IgD-negative memory B cell (primary cell): ENCODE results near the gene CLEC2L. TPM values are rescaled to one million over a fixed set of nuclear protein-coding genes. Genes with fewer than 3 reads are reported as not detected.

Experiments used
- H3K27ac Mint-ChIP-seq, 3 donors: one replicate each; pipeline ENCODE4 v1.8.0; 2020 to 2022; ENCODE audit warnings: mild to moderate bottlenecking in 3 of 3, mixed read lengths in 3 of 3, moderate library complexity in 1 of 3
- H3K27me3 Mint-ChIP-seq: one replicate; pipeline ENCODE4 v1.8.0; 2021; ENCODE audit warnings: mixed read lengths
- H3K36me3 Mint-ChIP-seq: one replicate; pipeline ENCODE4 v1.8.0; 2020; ENCODE audit warnings: mild to moderate bottlenecking, mixed read lengths
- H3K4me1 Mint-ChIP-seq, 3 donors: one replicate each; pipeline ENCODE4 v1.8.0; 2020 to 2022; ENCODE audit warnings: mixed read lengths in 3 of 3, mild to moderate bottlenecking in 1 of 3
- H3K4me3 Mint-ChIP-seq, 4 donors: one replicate each; pipeline ENCODE4 v1.8.0; 2020 to 2022; ENCODE audit warnings: mild to moderate bottlenecking in 4 of 4, mixed read lengths in 4 of 4, moderate library complexity in 3 of 4
- H3K9me3 Mint-ChIP-seq, 3 donors: one replicate each; pipeline ENCODE4 v1.8.0; 2020 to 2021; ENCODE audit warnings: mixed read lengths in 3 of 3, mild to moderate bottlenecking in 1 of 3
- polyA plus RNA-seq: library from polyadenylated mRNA; unstranded; fragments of 300-500 nt; fragmentation: Illumina TruSeq; gene quantifications from one replicate; pipeline ENCODE4 v1.2.3, GENCODE V29; 2021

Gene CLEC2L
- polyA plus RNA-seq, 1 donor from 2014 or later, result not detected

GRCh38 chr7:139570626-139571025, 47.1 kb downstream of the CLEC2L start:
- Mint-ChIP-seq H3K4me3 (peak overlapping the region in 1 of 4 donors; percentile 9), H3K36me3 (peaks cover 5% of the 10 kb centered on the region), H3K27ac (no peak overlapping the region), H3K9me3 (no peaks in the 10 kb centered on the region), H3K27me3 (no peaks in the 10 kb centered on the region), H3K4me1 (no peaks in the 10 kb centered on the region)

GRCh38 chr7:139571190-139571589, 47.7 kb downstream of the CLEC2L start:
- Mint-ChIP-seq H3K36me3 (peaks cover 5% of the 10 kb centered on the region), H3K27ac (no peak overlapping the region), H3K4me1 (no peaks in the 10 kb centered on the region), H3K27me3 (no peaks in the 10 kb centered on the region), H3K4me3 (no peak overlapping the region), H3K9me3 (no peaks in the 10 kb centered on the region)

GRCh38 chr7:139571651-139572050, 48.2 kb downstream of the CLEC2L start:
- H3K27ac Mint-ChIP-seq, result no peak overlapping the region
- H3K4me3 Mint-ChIP-seq, result no peak overlapping the region

GRCh38 chr7:139572071-139572470, 48.6 kb downstream of the CLEC2L start:
- Mint-ChIP-seq H3K9me3 (no peaks in the 10 kb centered on the region), H3K4me1 (no peaks in the 10 kb centered on the region), H3K27ac (no peak overlapping the region), H3K27me3 (no peaks in the 10 kb centered on the region), H3K36me3 (peaks cover 5% of the 10 kb centered on the region), H3K4me3 (no peak overlapping the region)

More at GRCh38 chr7:139571651-139572050, 48.2 kb downstream of the CLEC2L start:
- peaks cover 5% of the 10 kb centered on the region for H3K36me3 Mint-ChIP-seq
- no peaks in the 10 kb centered on the region for H3K4me1 Mint-ChIP-seq
- H3K27me3 Mint-ChIP-seq, result no peaks in the 10 kb centered on the region
- no peaks in the 10 kb centered on the region for H3K9me3 Mint-ChIP-seq

GRCh38 chr7:139572704-139573385, 49.4 kb downstream of the CLEC2L start:
- no peak overlapping the region for H3K27ac Mint-ChIP-seq

GRCh38 chr7:139573871-139574270, 50.4 kb downstream of the CLEC2L start:
- Mint-ChIP-seq H3K4me1 (no peaks in the 10 kb centered on the region), H3K27me3 (no peaks in the 10 kb centered on the region), H3K9me3 (no peaks in the 10 kb centered on the region), H3K27ac (no peak overlapping the region), H3K36me3 (peaks cover 5% of the 10 kb centered on the region), H3K4me3 (no peak overlapping the region)

More at GRCh38 chr7:139572704-139573385, 49.4 kb downstream of the CLEC2L start:
- Mint-ChIP-seq H3K4me3 (no peak overlapping the region), H3K4me1 (no peaks in the 10 kb centered on the region), H3K36me3 (peaks cover 5% of the 10 kb centered on the region), H3K9me3 (no peaks in the 10 kb centered on the region), H3K27me3 (no peaks in the 10 kb centered on the region)

- Mint-ChIP-seq H3K4me3 (no peak overlapping the region), H3K4me1 (no peaks in the 10 kb centered on the region), H3K36me3 (peaks cover 5% of the 10 kb centered on the region), H3K9me3 (no peaks in the 10 kb centered on the region), H3K27ac (peak overlapping the region in 1 of 3 donors; percentile 59), H3K27me3 (no peaks in the 10 kb centered on the region)
Measured at GRCh38 chr7:139574618-139575337, 51.3 kb downstream of the CLEC2L start.

- peaks cover 6% of the 10 kb centered on the region for H3K36me3 Mint-ChIP-seq
- no peak overlapping the region for H3K27ac Mint-ChIP-seq
- H3K4me3 Mint-ChIP-seq, result no peak overlapping the region
- no peaks in the 10 kb centered on the region for H3K4me1 Mint-ChIP-seq
- no peaks in the 10 kb centered on the region for H3K9me3 Mint-ChIP-seq
- no peaks in the 10 kb centered on the region for H3K27me3 Mint-ChIP-seq
Measured at GRCh38 chr7:139575338-139575680, 51.8 kb downstream of the CLEC2L start.

GRCh38 chr7:139576179-139576973, 52.9 kb downstream of the CLEC2L start:
- H3K9me3 Mint-ChIP-seq, result no peaks in the 10 kb centered on the region
- no peaks in the 10 kb centered on the region for H3K4me1 Mint-ChIP-seq
- H3K27ac Mint-ChIP-seq, result no peak overlapping the region
- H3K27me3 Mint-ChIP-seq, result no peaks in the 10 kb centered on the region
- H3K36me3 Mint-ChIP-seq, result peaks cover 8% of the 10 kb centered on the region
- H3K4me3 Mint-ChIP-seq, result no peak overlapping the region

GRCh38 chr7:139580435-139580834, 57.0 kb downstream of the CLEC2L start:
- H3K27me3 Mint-ChIP-seq, result no peaks in the 10 kb centered on the region
- no peaks in the 10 kb centered on the region for H3K9me3 Mint-ChIP-seq
- H3K36me3 Mint-ChIP-seq, result peaks cover 13% of the 10 kb centered on the region
- no peak overlapping the region for H3K4me3 Mint-ChIP-seq
- no peak overlapping the region for H3K27ac Mint-ChIP-seq
- no peaks in the 10 kb centered on the region for H3K4me1 Mint-ChIP-seq

- Mint-ChIP-seq H3K4me1 (no peaks in the 10 kb centered on the region), H3K9me3 (no peaks in the 10 kb centered on the region), H3K4me3 (peak overlapping the region in 1 of 4 donors; percentile 23), H3K36me3 (peaks cover 19% of the 10 kb centered on the region), H3K27me3 (no peaks in the 10 kb centered on the region), H3K27ac (no peak overlapping the region)
Measured at GRCh38 chr7:139582130-139582650, 58.7 kb downstream of the CLEC2L start.

- peak overlapping the region in 1 of 4 donors; percentile 41 for H3K4me3 Mint-ChIP-seq
- H3K27ac Mint-ChIP-seq, result no peak overlapping the region
- H3K4me1 Mint-ChIP-seq, result no peaks in the 10 kb centered on the region
- no peaks in the 10 kb centered on the region for H3K27me3 Mint-ChIP-seq
- H3K9me3 Mint-ChIP-seq, result no peaks in the 10 kb centered on the region
- peaks cover 21% of the 10 kb centered on the region for H3K36me3 Mint-ChIP-seq
Measured at GRCh38 chr7:139582671-139583155, 59.2 kb downstream of the CLEC2L start.

- Mint-ChIP-seq H3K4me3 (no peak overlapping the region), H3K27me3 (no peaks in the 10 kb centered on the region), H3K9me3 (no peaks in the 10 kb centered on the region), H3K4me1 (peaks cover 0 to 2% (median 0%) of the 10 kb centered on the region in 3 donors), H3K27ac (peak overlapping the region in 1 of 3 donors; percentile 7), H3K36me3 (peaks cover 21% of the 10 kb centered on the region)
Measured at GRCh38 chr7:139583826-139584553, 60.5 kb downstream of the CLEC2L start.

GRCh38 chr7:139585042-139585441, 61.6 kb downstream of the CLEC2L start:
- Mint-ChIP-seq H3K27ac (no peak overlapping the region), H3K27me3 (no peaks in the 10 kb centered on the region), H3K4me3 (no peak overlapping the region), H3K4me1 (peaks cover 0 to 2% (median 0%) of the 10 kb centered on the region in 3 donors), H3K9me3 (no peaks in the 10 kb centered on the region), H3K36me3 (peaks cover 24% of the 10 kb centered on the region)
